GM23338 (cell line): ENCODE results near the gene MAPK8. TPM values are rescaled to one million over a fixed set of nuclear protein-coding genes. Genes with fewer than 3 reads are reported as not detected.
"Not testable (repeated sequence)": the region's sequence is repeated elsewhere in the genome, so short reads cannot be mapped to it uniquely, and the experiment has no call there.

Experiments
- ATAC-seq: fragments of 200-7000 bp; cut with Tn5 transposase; 3 replicates; pipeline ENCODE4 v1.9.1; 2020
- DNase-seq: peaks from one replicate; pipeline ENCODE4 v3.0.0-alpha.2; 2015; ENCODE audit warnings: low spot score
- H2AFZ ChIP-seq: fragments of 200-600 bp; sonication (generic); 2 replicates; pipeline ENCODE4 v1.8.0; 2016; ENCODE audit warnings: antibody characterized with exemption, mild to moderate bottlenecking, moderate library complexity
- H3F3A ChIP-seq: fragments of 200-600 bp; sonication (generic); replicated peaks from 2 replicates; pipeline ENCODE4 v1.8.0; 2017; ENCODE audit warnings: antibody characterized with exemption, mixed run types, low read depth
- H3K27ac ChIP-seq: fragments of 200-600 bp; sonication (generic); 2 replicates; pipeline ENCODE4 v1.6.1; 2016; ENCODE audit warnings: low read depth
- H3K27me3 ChIP-seq: fragments of 200-600 bp; sonication (generic); 2 replicates; pipeline ENCODE4 v1.8.0; 2016; ENCODE audit warnings: mild to moderate bottlenecking, mixed run types, moderate library complexity; ENCODE audit not compliant: insufficient read depth
- H3K36me3 ChIP-seq: fragments of 200-600 bp; sonication (generic); 2 replicates; pipeline ENCODE4 v1.8.0; 2016; ENCODE audit warnings: mild to moderate bottlenecking; ENCODE audit not compliant: insufficient read depth
- H3K4me1 ChIP-seq: fragments of 200-600 bp; sonication (generic); 2 replicates; pipeline ENCODE4 v1.8.0; 2016; ENCODE audit warnings: mild to moderate bottlenecking, moderate library complexity; ENCODE audit not compliant: insufficient read depth
- H3K4me2 ChIP-seq: fragments of 200-600 bp; sonication (generic); 2 replicates; pipeline ENCODE4 v1.7.1; 2017; ENCODE audit warnings: mixed run types
- H3K4me3 ChIP-seq: fragments of 200-600 bp; sonication (generic); 2 replicates; pipeline ENCODE4 v1.6.1; 2016; ENCODE audit warnings: mixed run types
- H3K79me2 ChIP-seq: fragments of 200-600 bp; sonication (generic); replicated peaks from 2 replicates; pipeline ENCODE4 v1.8.0; 2017; ENCODE audit warnings: mild to moderate bottlenecking; ENCODE audit not compliant: insufficient read depth
- H3K9me2 ChIP-seq: fragments of 200-600 bp; sonication (generic); 2 replicates; pipeline ENCODE4 v1.8.0; 2017; ENCODE audit not compliant: insufficient read depth
- H4K20me1 ChIP-seq: fragments of 200-600 bp; sonication (generic); replicated peaks from 2 replicates; pipeline ENCODE4 v1.8.0; 2017; ENCODE audit warnings: mild to moderate bottlenecking; ENCODE audit not compliant: insufficient read depth
- H3K27ac Mint-ChIP-seq: 2 replicates; pipeline ENCODE4 v1.8.0; 2020; ENCODE audit warnings: inconsistent platforms, mild to moderate bottlenecking, moderate library complexity, mixed read lengths
- H3K27me3 Mint-ChIP-seq: 3 replicates; pipeline ENCODE4 v1.8.0; 2022; ENCODE audit warnings: low read depth, mild to moderate bottlenecking, moderate library complexity, mixed read lengths, inconsistent platforms; ENCODE audit not compliant: insufficient read depth, poor library complexity
- H3K36me3 Mint-ChIP-seq: 3 replicates; pipeline ENCODE4 v1.8.0; 2021; ENCODE audit warnings: low read depth, mild to moderate bottlenecking, inconsistent platforms, moderate library complexity, mixed read lengths
- H3K4me1 Mint-ChIP-seq: 3 replicates; pipeline ENCODE4 v1.8.0; 2020; ENCODE audit warnings: mild to moderate bottlenecking, inconsistent platforms, mixed read lengths
- H3K4me3 Mint-ChIP-seq: 3 replicates; pipeline ENCODE4 v1.8.0; 2021; ENCODE audit warnings: moderate library complexity, mild to moderate bottlenecking, inconsistent platforms, mixed read lengths
- H3K9me3 Mint-ChIP-seq: 3 replicates; pipeline ENCODE4 v1.8.0; 2020; ENCODE audit warnings: moderate library complexity, mild to moderate bottlenecking, inconsistent platforms, mixed read lengths
- CREB1 ChIP-seq: fragments of 250-450 bp; sonication (Bioruptor Pico); IDR thresholded peaks from 2 replicates; pipeline ENCODE4 v1.5.0; 2020; ENCODE audit warnings: low read depth, mild to moderate bottlenecking, moderate library complexity
- EZH2 ChIP-seq: fragments of 200-600 bp; sonication (generic); IDR thresholded peaks from one replicate; pipeline ENCODE4 v1.8.0; 2017; ENCODE audit warnings: antibody characterized with exemption, mild to moderate bottlenecking, low read depth; ENCODE audit not compliant: unreplicated experiment
- EZH2phosphoT487 ChIP-seq: fragments of 200-600 bp; sonication (generic); IDR thresholded peaks from one replicate; pipeline ENCODE4 v1.8.1; 2018; ENCODE audit warnings: antibody characterized with exemption; ENCODE audit not compliant: unreplicated experiment
- JUNB ChIP-seq: IDR thresholded peaks from one replicate; pipeline ENCODE4 v1.6.1; 2016; ENCODE audit warnings: antibody characterized with exemption; ENCODE audit not compliant: unreplicated experiment
- NANOG ChIP-seq: IDR thresholded peaks from 2 replicates; pipeline ENCODE4 v1.6.1; 2016; ENCODE audit warnings: antibody characterized with exemption, borderline replicate concordance
- STAT1 ChIP-seq: IDR thresholded peaks from one replicate; pipeline ENCODE4 v1.6.1; 2016; ENCODE audit warnings: antibody characterized with exemption; ENCODE audit not compliant: unreplicated experiment
- ZNF114 ChIP-seq: fragments of 250-450 bp; sonication (Bioruptor Pico); IDR thresholded peaks from 2 replicates; pipeline ENCODE4 v1.5.0; 2020; ENCODE audit warnings: mild to moderate bottlenecking, moderate library complexity
- ZNF331 ChIP-seq: fragments of 250-450 bp; sonication (Bioruptor Pico); IDR thresholded peaks from 2 replicates; pipeline ENCODE4 v1.5.0; 2020; ENCODE audit warnings: low read depth, mild to moderate bottlenecking, moderate library complexity
- polyA plus RNA-seq: library from polyadenylated mRNA; unstranded; fragments of >200 nt; fragmentation: Nextera tagmentation; extraction: Ambion mirVana; gene quantifications from 2 replicates; pipeline ENCODE4 v1.2.1, GENCODE V29; 2016
- total RNA-seq: library from RNA; depleted of rRNA; stranded (reverse); fragments of >200 nt; shearing (Covaris generic); gene quantifications from 2 replicates; pipeline ENCODE4 v1.2.3, GENCODE V29; 2014
- TF ChIP-seq, protein P1 (sequence below), 2 experiments: fragments of 200-600 bp in 1 of 2; sonication (generic) in 1 of 2; conservative IDR thresholded peaks; 2 replicates each; pipeline versions ENCODE4 v1.5.1 to v1.6.1; 2016 to 2017; ENCODE audit warnings: antibody characterized with exemption in 2 of 2, low read depth in 2 of 2, mild to moderate bottlenecking in 2 of 2, moderate library complexity in 1 of 2
- TF ChIP-seq, protein P2 (sequence below): fragments of 250-450 bp; sonication (Bioruptor Pico); IDR thresholded peaks from 2 replicates; pipeline ENCODE4 v1.5.0; 2020; ENCODE audit warnings: mild to moderate bottlenecking, moderate library complexity
- TF ChIP-seq, protein P3 (sequence below): IDR thresholded peaks from one replicate; pipeline ENCODE4 v1.6.1; 2018; ENCODE audit warnings: antibody characterized with exemption; ENCODE audit not compliant: unreplicated experiment

MAPK8 gene
- total and polyA plus RNA-seq, 2 experiments from 2014 or later, result 52.4 to 73.6 TPM

DNA sequence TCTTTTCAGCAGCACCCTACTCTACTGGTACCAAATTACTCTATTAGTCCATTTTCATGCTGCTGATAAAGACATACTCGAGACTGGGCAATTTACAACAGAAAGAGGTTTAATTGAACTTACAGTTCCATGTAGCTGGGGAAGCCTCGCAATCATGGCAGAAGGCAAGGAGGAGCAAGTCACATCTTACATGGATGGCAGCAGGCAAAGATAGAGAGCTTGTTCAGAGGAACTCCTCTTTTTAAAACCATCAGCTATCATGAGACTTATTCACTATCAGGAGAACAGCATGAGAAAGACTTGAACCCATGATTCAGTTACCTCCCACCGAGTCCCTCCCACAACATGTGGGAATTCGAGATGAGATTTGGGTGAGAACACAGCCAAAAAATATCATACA, 24.8 kb upstream of the MAPK8 start:
- H2AFZ ChIP-seq, H3K27me3 ChIP-seq, H4K20me1 ChIP-seq, H3K4me2 ChIP-seq, H3K4me3 Mint-ChIP-seq, H3K36me3 Mint-ChIP-seq, DNase-seq, H3K79me2 ChIP-seq, H3K27ac Mint-ChIP-seq, H3K4me1 ChIP-seq, H3K4me1 Mint-ChIP-seq, H3F3A ChIP-seq, H3K4me3 ChIP-seq, H3K27ac ChIP-seq, H3K9me2 ChIP-seq, H3K36me3 ChIP-seq, ATAC-seq, H3K27me3 Mint-ChIP-seq: not testable (repeated sequence)
- H3K9me3 Mint-ChIP-seq, result peaks cover 39% of the 10 kb centered on the region

DNA sequence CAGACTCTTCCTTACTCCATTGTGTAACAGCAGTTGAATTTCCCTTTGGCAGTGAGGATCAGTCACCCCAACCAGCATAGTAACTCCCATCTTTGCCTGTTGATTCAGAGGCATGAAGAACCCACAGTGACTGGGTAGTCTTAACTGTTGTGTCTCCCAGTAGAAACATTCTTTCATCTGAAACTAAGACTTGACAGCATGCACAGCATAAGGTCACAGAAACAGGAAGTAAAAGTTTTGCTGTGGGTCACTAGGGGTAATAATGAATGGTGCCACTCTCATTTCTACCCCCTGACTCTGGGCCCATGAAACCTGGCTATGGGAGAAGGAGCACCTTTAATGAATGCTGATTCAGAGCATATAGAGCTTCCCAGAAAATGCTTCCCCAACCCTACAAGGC, 23.6 kb upstream of the MAPK8 start:
- no peak for ATAC-seq
- no peaks in the 10 kb centered on the region for H3K27me3 ChIP-seq
- no peak for TF ChIP-seq EZH2
- no peak for TF ChIP-seq STAT1
- TF ChIP-seq, protein P1, sequence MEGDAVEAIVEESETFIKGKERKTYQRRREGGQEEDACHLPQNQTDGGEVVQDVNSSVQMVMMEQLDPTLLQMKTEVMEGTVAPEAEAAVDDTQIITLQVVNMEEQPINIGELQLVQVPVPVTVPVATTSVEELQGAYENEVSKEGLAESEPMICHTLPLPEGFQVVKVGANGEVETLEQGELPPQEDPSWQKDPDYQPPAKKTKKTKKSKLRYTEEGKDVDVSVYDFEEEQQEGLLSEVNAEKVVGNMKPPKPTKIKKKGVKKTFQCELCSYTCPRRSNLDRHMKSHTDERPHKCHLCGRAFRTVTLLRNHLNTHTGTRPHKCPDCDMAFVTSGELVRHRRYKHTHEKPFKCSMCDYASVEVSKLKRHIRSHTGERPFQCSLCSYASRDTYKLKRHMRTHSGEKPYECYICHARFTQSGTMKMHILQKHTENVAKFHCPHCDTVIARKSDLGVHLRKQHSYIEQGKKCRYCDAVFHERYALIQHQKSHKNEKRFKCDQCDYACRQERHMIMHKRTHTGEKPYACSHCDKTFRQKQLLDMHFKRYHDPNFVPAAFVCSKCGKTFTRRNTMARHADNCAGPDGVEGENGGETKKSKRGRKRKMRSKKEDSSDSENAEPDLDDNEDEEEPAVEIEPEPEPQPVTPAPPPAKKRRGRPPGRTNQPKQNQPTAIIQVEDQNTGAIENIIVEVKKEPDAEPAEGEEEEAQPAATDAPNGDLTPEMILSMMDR (conservative IDR thresholded peaks at IDR 0.05; ENCODE audit: low read depth in 2 of 2), result no peak
- no peak for TF ChIP-seq JUNB
- TF ChIP-seq, protein P2, sequence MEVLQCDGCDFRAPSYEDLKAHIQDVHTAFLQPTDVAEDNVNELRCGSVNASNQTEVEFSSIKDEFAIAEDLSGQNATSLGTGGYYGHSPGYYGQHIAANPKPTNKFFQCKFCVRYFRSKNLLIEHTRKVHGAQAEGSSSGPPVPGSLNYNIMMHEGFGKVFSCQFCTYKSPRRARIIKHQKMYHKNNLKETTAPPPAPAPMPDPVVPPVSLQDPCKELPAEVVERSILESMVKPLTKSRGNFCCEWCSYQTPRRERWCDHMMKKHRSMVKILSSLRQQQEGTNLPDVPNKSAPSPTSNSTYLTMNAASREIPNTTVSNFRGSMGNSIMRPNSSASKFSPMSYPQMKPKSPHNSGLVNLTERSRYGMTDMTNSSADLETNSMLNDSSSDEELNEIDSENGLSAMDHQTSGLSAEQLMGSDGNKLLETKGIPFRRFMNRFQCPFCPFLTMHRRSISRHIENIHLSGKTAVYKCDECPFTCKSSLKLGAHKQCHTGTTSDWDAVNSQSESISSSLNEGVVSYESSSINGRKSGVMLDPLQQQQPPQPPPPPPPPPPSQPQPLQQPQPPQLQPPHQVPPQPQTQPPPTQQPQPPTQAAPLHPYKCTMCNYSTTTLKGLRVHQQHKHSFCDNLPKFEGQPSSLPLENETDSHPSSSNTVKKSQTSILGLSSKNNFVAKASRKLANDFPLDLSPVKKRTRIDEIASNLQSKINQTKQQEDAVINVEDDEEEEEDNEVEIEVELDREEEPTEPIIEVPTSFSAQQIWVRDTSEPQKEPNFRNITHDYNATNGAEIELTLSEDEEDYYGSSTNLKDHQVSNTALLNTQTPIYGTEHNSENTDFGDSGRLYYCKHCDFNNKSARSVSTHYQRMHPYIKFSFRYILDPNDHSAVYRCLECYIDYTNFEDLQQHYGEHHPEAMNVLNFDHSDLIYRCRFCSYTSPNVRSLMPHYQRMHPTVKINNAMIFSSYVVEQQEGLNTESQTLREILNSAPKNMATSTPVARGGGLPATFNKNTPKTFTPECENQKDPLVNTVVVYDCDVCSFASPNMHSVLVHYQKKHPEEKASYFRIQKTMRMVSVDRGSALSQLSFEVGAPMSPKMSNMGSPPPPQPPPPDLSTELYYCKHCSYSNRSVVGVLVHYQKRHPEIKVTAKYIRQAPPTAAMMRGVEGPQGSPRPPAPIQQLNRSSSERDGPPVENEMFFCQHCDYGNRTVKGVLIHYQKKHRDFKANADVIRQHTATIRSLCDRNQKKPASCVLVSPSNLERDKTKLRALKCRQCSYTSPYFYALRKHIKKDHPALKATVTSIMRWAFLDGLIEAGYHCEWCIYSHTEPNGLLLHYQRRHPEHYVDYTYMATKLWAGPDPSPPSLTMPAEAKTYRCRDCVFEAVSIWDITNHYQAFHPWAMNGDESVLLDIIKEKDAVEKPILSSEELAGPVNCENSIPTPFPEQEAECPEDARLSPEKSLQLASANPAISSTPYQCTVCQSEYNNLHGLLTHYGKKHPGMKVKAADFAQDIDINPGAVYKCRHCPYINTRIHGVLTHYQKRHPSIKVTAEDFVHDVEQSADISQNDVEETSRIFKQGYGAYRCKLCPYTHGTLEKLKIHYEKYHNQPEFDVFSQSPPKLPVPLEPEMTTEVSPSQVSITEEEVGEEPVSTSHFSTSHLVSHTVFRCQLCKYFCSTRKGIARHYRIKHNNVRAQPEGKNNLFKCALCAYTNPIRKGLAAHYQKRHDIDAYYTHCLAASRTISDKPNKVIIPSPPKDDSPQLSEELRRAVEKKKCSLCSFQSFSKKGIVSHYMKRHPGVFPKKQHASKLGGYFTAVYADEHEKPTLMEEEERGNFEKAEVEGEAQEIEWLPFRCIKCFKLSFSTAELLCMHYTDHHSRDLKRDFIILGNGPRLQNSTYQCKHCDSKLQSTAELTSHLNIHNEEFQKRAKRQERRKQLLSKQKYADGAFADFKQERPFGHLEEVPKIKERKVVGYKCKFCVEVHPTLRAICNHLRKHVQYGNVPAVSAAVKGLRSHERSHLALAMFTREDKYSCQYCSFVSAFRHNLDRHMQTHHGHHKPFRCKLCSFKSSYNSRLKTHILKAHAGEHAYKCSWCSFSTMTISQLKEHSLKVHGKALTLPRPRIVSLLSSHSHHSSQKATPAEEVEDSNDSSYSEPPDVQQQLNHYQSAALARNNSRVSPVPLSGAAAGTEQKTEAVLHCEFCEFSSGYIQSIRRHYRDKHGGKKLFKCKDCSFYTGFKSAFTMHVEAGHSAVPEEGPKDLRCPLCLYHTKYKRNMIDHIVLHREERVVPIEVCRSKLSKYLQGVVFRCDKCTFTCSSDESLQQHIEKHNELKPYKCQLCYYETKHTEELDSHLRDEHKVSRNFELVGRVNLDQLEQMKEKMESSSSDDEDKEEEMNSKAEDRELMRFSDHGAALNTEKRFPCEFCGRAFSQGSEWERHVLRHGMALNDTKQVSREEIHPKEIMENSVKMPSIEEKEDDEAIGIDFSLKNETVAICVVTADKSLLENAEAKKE (CRISPR knock-in tag), result no peak
- TF ChIP-seq ZNF331 (CRISPR knock-in tag), result no peak
- TF ChIP-seq EZH2phosphoT487, result no peak
- TF ChIP-seq NANOG, result no peak
- no peak for TF ChIP-seq CREB1
- TF ChIP-seq, protein P3, sequence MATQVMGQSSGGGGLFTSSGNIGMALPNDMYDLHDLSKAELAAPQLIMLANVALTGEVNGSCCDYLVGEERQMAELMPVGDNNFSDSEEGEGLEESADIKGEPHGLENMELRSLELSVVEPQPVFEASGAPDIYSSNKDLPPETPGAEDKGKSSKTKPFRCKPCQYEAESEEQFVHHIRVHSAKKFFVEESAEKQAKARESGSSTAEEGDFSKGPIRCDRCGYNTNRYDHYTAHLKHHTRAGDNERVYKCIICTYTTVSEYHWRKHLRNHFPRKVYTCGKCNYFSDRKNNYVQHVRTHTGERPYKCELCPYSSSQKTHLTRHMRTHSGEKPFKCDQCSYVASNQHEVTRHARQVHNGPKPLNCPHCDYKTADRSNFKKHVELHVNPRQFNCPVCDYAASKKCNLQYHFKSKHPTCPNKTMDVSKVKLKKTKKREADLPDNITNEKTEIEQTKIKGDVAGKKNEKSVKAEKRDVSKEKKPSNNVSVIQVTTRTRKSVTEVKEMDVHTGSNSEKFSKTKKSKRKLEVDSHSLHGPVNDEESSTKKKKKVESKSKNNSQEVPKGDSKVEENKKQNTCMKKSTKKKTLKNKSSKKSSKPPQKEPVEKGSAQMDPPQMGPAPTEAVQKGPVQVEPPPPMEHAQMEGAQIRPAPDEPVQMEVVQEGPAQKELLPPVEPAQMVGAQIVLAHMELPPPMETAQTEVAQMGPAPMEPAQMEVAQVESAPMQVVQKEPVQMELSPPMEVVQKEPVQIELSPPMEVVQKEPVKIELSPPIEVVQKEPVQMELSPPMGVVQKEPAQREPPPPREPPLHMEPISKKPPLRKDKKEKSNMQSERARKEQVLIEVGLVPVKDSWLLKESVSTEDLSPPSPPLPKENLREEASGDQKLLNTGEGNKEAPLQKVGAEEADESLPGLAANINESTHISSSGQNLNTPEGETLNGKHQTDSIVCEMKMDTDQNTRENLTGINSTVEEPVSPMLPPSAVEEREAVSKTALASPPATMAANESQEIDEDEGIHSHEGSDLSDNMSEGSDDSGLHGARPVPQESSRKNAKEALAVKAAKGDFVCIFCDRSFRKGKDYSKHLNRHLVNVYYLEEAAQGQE, result no peak
- no peak for TF ChIP-seq ZNF114 (CRISPR knock-in tag)

More for the DNA sequence above, 23.6 kb upstream of the MAPK8 start:
- H2AFZ ChIP-seq, result no peak overlapping the region
- H3F3A ChIP-seq, result no peaks in the 10 kb centered on the region
- Mint-ChIP-seq H3K4me1 (no peaks in the 10 kb centered on the region), H3K36me3 (no peaks in the 10 kb centered on the region; the same call in 2 of the 3 replicates), H3K27me3 (peaks cover 2% of the 10 kb centered on the region), H3K4me3 (no peak overlapping the region), H3K9me3 (peaks cover 39% of the 10 kb centered on the region), H3K27ac (no peak overlapping the region)
- H3K4me3 ChIP-seq, result no peak overlapping the region
- no peaks in the 10 kb centered on the region for H3K4me1 ChIP-seq
- H3K27ac ChIP-seq, result no peak overlapping the region
- H3K79me2 ChIP-seq, result no peaks in the 10 kb centered on the region
- H4K20me1 ChIP-seq, result no peaks in the 10 kb centered on the region
- H3K4me2 ChIP-seq, result no peak overlapping the region
- H3K9me2 ChIP-seq, result no peaks in the 10 kb centered on the region; the same call in 1 of the 2 replicates
- no peaks in the 10 kb centered on the region; the same call in 1 of the 2 replicates for H3K36me3 ChIP-seq
- no peak for DNase-seq
